Choroid plexus epithelial cell (primary cell): ENCODE measurements around the gene SDHAF1.

Experiments
- DNase-seq: peaks from one replicate; pipeline ENCODE4 v3.0.0-alpha.2; 2010; ENCODE audit warnings: low read depth
- H3K4me3 ChIP-seq: 2 replicates; pipeline ENCODE4 v1.5.1; 2011; ENCODE audit warnings: low read depth, mild to moderate bottlenecking, control low read depth, low read length, moderate library complexity
- TF ChIP-seq, protein P1 (sequence below): conservative IDR thresholded peaks from 2 replicates; pipeline ENCODE4 v1.5.1; 2011; ENCODE audit warnings: low read depth, mild to moderate bottlenecking, control low read depth, inconsistent platforms, low read length, moderate library complexity

SDHAF1 gene

GRCh38 chr19:36009633-36010379 is 14.8 kb downstream of the SDHAF1 start:
- peak overlapping the region; percentile 50 for H3K4me3 ChIP-seq
- TF ChIP-seq, protein P1, sequence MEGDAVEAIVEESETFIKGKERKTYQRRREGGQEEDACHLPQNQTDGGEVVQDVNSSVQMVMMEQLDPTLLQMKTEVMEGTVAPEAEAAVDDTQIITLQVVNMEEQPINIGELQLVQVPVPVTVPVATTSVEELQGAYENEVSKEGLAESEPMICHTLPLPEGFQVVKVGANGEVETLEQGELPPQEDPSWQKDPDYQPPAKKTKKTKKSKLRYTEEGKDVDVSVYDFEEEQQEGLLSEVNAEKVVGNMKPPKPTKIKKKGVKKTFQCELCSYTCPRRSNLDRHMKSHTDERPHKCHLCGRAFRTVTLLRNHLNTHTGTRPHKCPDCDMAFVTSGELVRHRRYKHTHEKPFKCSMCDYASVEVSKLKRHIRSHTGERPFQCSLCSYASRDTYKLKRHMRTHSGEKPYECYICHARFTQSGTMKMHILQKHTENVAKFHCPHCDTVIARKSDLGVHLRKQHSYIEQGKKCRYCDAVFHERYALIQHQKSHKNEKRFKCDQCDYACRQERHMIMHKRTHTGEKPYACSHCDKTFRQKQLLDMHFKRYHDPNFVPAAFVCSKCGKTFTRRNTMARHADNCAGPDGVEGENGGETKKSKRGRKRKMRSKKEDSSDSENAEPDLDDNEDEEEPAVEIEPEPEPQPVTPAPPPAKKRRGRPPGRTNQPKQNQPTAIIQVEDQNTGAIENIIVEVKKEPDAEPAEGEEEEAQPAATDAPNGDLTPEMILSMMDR: no peak
- no peak for DNase-seq

DNA sequence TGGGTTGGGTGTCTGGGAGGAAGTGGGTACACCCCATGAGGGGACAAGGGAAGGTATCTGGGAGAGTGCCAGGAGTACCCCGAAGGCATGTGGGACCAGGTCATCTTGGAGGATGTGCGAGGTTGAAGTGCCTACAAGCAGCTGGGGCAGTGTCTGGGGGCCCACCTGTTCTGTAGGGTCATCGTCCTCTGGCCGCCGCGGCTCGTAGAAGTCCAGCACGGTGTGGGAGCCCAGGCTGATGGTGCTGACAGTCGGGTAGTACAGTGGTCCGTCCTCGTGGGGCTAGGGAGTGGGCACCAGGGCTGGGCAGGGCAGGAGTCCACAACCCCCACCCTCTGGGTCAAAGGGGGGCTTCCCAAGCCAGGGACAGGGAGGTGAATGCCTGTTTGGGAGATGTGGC is 15.4 kb downstream of the SDHAF1 start:
- TF ChIP-seq, protein P1: no peak
- DNase-seq: no peak
- no peak overlapping the region for H3K4me3 ChIP-seq

DNA sequence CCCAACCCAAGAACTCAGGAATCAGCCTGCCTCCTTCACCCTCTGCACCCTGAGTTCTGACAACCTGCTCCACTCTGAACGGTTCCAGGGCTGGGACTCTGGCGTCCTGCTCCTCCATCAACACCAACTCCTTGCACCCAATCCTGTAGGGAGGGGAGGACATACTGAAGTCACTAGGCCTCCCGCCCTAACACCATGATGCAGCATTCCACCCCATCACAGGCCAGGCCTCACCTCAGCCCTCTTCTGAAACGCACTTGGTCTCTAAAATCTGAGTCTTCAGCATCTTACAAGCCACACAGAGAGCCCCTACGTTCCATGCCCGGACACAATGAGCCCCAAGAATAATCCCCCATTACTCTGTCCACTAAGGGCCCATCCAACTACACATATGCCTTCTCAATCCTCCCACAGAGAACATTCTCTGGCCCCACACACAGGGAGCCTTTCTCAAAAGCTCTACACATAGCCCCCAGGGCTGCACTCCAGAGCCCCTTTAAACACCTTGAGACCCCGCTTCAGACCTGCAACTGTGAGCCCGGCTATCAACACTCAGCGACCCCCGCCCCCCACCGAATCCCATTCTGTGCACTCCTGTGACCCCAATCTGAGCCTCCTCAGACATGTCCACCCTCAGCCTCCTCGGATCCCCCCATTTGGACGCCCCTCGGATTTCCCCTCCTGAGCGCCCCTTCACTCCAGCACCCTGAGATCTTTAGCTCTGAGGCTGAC is 18.5 kb downstream of the SDHAF1 start:
- peak overlapping the region; percentile 66 for H3K4me3 ChIP-seq
- TF ChIP-seq, protein P1: no peak
- DNase-seq: no peak

- peak within 1 kb of the TSS; percentile 66 for H3K4me3 ChIP-seq
- DNase-seq: peak; percentile 99
- TF ChIP-seq, protein P1: no peak
Observed at GRCh38 chr19:36014012-36014924, 19.3 kb downstream of the SDHAF1 start, which contains the start of gene ALKBH6. Gene ALKBH6, minus strand, starts transcription at chr19:36014213. Its CDS starts 816 bp downstream, at chr19:36013397.

- no peak for DNase-seq
- no peak overlapping the region for H3K4me3 ChIP-seq
- TF ChIP-seq, protein P1: no peak
Observed at GRCh38 chr19:36019061-36019670, 24.2 kb downstream of the SDHAF1 start.

DNA sequence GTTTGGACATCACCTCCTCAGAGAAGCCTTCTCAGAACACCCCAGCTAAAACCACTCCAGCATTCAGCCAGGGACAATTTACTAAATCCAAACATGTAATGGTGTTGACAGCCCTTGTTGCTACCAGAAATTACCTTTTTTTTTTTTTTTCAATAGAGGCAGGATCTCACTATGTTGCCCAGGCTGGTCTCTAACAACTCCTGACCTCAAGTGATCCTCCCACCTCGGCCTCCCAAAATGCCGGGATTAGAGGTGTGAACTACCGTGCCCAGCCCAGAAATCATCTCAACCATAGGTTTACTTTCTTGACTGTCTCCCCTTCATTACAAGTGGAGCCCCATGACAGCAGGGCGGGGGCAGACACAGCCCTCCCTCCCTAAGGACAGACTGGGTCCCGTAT is 28.4 kb downstream of the SDHAF1 start:
- DNase-seq: no peak
- no peak overlapping the region for H3K4me3 ChIP-seq
- TF ChIP-seq, protein P1: no peak
